ENCODE results near the gene HLA-DPA1.

HLA-DPA1 gene

GRCh38 chr6:33061987-33062386 is 11.5 kb downstream of the HLA-DPA1 start:
- no peak for FAIRE-seq

GRCh38 chr6:33057222-33058150 is 16.0 kb downstream of the HLA-DPA1 start:
- FAIRE-seq = no peak

- no peak for FAIRE-seq
These were observed 20.2 kb downstream of the HLA-DPA1 start for GRCh38 chr6:33053230-33053629.

GRCh38 chr6:33052627-33053026 is 20.8 kb downstream of the HLA-DPA1 start:
- FAIRE-seq = no peak

- FAIRE-seq = no peak
These were observed 23.2 kb downstream of the HLA-DPA1 start for GRCh38 chr6:33050014-33050810.

GRCh38 chr6:33049323-33050013 is 24.0 kb downstream of the HLA-DPA1 start:
- no peak for FAIRE-seq

GRCh38 chr6:33040157-33040556 is 33.3 kb downstream of the HLA-DPA1 start:
- no peak for FAIRE-seq

- no peak for FAIRE-seq
These were observed 36.9 kb downstream of the HLA-DPA1 start for GRCh38 chr6:33036535-33036934.

GRCh38 chr6:33034554-33034953 is 38.9 kb downstream of the HLA-DPA1 start:
- FAIRE-seq = no peak

GRCh38 chr6:33030245-33030644 is 43.2 kb downstream of the HLA-DPA1 start:
- no peak for FAIRE-seq

GRCh38 chr6:33029328-33030184 is 43.9 kb downstream of the HLA-DPA1 start:
- no peak for FAIRE-seq

- FAIRE-seq = no peak
These were observed 45.1 kb downstream of the HLA-DPA1 start for GRCh38 chr6:33028220-33028849.

- FAIRE-seq = no peak
These were observed 48.9 kb downstream of the HLA-DPA1 start for GRCh38 chr6:33024521-33024920.

GRCh38 chr6:33023536-33023935 is 49.9 kb downstream of the HLA-DPA1 start:
- no peak for FAIRE-seq

GRCh38 chr6:33021917-33022316 is 51.5 kb downstream of the HLA-DPA1 start:
- no peak for FAIRE-seq

- no peak for FAIRE-seq
These were observed 54.1 kb downstream of the HLA-DPA1 start for GRCh38 chr6:33019372-33019771.

- peak; percentile 45 for FAIRE-seq
These were observed 54.5 kb downstream of the HLA-DPA1 start for GRCh38 chr6:33018904-33019303.

- FAIRE-seq = no peak
These were observed 55.0 kb downstream of the HLA-DPA1 start for GRCh38 chr6:33018418-33018817.

GRCh38 chr6:33017694-33018353 is 55.6 kb downstream of the HLA-DPA1 start:
- no peak for FAIRE-seq

- no peak for FAIRE-seq
These were observed 56.4 kb downstream of the HLA-DPA1 start for GRCh38 chr6:33017018-33017417.

- no peak for FAIRE-seq
These were observed 57.7 kb downstream of the HLA-DPA1 start for GRCh38 chr6:33015798-33016197.

Data from endometrium (tissue), 2 donors.